Amniotic stem cell (primary cell): ENCODE results near the gene GAGE10.
"Not testable (repeated sequence)": the region's sequence is repeated elsewhere in the genome, so short reads cannot be mapped to it uniquely, and the experiment has no call there.

Experiments
- DNase-seq: peaks from one replicate; lab custom pipeline; 2025; lab: John Stamatoyannopoulos, UW

Gene GAGE10

DNA sequence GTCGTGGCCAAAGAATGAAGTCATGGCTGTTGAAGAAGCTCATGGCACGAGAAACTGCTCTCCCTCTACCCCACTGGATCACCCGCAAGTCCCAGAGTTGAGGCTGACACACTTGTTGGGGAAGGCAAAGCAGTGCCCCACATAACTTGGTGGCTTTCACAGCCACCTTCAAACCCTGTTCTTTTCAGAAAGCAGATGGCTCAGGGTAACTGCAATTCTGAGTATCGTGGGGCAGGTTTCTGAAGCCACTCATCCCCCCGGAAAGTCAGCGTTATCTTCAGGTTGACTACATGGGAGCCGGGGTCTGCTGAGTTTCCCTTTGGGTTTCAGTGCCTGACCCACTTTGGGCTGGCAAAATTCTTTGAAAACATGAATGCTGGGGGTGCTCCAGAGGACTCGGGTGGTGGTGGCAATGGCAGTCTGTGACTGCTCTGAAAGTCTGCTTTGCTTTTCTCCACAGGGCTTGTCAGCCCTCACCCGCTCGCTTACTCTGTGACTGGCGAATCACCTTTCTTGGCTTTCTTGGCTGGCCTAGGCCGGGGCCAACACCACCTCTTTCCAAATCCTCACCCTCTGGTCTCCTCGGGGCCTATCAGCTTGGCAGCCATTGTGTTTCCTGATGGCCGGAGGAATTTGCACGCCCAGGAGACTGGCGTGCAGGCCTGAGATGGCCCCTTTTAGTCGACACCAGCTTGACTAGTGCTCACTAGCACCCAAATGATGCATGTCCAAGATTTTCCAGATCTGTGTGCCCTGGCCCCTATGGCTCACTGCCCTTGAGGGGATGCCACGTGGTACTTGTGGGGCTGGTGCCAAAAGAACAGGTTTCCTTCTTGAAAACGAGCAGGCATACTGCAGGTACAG is 26.5 kb upstream of the GAGE10 start:
- DNase-seq = no peak

DNA sequence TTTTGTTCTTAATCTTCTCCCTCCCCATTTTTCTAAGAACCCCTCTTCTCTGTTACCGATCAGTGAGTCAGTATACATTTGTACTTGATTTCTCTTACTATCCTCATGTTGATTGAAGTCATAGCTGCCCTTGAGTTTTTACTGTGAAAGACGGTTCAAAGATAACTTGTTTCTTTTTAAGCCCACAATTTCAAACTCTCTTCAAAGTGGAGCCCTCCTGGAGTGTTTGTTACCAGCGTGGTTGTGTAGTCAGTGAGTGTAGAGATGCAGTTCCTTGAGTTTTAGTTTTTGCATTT is 26.0 kb upstream of the GAGE10 start:
- no peak for DNase-seq

DNA sequence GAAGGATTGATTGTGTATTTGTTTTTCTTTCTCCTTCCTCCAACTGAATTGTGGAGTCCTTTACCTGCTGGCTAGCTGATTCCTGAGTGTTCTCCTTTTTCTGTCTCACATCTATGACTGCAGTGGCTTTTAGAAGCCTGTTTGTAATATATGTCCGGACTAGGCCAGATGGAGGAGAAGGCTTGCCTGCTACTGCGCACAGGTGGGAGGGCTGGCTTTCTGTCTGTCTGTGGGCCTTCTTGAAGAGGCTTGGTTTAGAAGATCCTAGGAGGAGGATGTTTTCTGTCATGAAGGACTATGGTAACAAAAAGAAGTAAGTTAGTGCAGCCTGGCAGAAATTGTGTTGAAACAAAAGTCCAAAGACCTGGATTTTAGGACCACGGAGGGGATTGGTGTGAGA is 25.4 kb upstream of the GAGE10 start:
- no peak for DNase-seq

DNA sequence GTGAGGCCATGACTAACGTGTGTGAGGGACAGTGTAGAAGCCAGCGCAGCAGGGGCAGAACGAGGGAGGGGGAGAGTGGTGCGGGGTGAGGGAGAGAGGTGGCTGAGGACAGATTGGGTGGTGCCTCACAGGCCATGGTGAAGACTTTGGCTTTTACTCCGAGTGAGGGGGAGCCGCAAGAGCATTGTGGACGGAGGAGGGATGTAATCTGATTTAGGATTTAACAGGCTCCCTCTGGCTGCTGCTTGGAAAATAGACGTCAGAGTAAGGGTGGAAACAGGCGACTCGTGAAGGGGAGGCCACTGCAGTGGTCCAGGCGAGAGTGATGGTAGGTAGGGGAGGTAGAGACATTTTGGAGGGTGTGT is 20.8 kb upstream of the GAGE10 start:
- no peak for DNase-seq

DNA sequence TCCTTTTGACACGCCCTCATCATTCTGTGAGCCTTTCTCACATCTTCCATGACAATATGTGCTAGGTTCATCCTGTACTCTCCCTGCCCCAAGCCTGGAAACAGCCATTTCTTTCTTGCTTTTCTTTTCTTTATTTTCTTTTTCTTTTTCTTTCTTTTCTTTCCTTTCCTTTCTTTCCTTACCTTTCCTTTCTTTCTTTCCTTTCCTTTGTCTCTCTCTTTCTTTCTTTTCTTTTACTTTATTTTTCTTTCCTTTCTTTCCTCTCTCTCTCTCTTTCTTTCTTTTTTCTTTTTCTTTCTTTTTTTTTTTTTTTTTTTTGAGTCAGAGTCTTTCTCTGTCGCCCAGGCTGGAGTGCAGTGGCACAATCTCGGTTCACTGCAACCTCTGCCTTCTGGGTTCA is 19.2 kb upstream of the GAGE10 start:
- no peak for DNase-seq

DNA sequence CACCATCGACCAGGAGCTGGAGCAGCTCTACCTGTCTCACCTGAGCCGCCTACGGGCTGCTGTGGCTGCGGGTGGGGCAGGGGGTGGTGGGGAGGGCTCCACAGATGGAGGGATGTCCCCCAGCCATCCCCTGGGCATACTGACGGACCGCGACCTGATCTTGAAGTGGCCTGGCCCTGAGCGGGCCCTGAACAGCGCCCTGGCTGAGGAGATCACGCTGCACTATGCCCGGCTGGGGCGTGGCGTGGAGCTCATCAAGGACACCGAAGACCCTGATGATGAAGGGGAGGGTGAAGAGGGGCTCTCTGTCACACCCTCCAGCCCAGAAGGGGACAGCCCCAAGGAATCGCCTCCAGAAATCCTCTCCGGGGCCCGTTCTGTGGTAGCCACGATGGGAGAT is 17.3 kb upstream of the GAGE10 start:
- DNase-seq = no peak

DNA sequence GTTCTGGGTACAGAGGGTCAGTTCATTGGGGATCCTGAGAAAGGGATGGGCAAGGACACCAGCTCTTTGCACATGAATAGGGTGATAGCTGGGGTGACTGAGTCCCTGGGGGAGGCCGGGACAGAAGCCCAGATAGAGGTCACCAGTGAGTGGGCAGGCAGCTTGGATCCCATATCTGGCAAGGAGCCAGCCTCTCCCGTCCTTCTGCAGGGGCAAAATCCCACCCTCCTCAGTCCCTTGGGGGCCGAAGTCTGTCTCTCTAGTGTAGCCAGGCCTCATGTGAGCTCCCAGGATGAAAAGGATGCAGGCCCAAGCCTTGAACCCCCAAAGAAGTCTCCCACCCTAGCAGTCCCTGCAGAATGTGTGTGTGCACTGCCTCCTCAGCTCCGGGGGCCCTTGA is 16.9 kb upstream of the GAGE10 start:
- DNase-seq = no peak

DNA sequence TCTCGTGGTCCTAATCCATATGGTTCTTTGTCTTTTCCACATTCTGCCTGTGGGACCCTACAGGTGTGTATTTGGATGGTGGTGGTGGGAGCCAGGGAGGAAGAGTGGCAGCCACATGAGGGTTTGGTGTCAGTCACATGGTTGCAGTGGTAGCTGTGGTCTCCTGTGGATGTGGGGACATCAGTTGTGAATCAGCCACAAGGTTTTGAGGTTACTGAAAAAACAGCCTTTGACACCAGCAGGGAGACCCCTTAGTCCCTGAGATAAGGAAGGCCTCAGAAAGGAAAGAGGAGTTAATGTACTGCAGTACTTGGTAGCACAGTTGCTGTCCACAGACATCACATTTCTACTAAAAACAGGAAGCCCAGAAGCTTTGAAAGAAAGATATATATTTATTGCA is 15.8 kb upstream of the GAGE10 start:
- DNase-seq = no peak

DNA sequence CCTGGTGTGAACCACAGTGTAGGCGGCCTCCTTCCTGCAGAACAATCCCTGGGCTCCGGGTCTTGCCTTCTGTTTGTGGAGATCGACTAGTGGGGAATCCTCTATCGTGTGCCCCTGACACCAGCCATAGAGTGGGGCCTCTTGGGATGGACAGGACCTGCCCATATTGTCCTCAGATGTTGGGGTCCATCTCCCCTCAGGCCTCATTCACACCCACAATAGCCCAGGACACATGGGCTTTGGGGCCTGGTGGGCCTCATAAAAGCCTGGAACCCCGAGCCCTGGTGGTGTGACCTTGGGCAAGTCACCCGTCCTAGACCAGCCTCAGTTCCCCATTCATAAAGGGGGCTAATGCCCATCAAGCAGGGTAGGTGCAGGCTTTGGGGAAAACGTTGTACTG is 13.2 kb upstream of the GAGE10 start:
- DNase-seq = no peak

DNA sequence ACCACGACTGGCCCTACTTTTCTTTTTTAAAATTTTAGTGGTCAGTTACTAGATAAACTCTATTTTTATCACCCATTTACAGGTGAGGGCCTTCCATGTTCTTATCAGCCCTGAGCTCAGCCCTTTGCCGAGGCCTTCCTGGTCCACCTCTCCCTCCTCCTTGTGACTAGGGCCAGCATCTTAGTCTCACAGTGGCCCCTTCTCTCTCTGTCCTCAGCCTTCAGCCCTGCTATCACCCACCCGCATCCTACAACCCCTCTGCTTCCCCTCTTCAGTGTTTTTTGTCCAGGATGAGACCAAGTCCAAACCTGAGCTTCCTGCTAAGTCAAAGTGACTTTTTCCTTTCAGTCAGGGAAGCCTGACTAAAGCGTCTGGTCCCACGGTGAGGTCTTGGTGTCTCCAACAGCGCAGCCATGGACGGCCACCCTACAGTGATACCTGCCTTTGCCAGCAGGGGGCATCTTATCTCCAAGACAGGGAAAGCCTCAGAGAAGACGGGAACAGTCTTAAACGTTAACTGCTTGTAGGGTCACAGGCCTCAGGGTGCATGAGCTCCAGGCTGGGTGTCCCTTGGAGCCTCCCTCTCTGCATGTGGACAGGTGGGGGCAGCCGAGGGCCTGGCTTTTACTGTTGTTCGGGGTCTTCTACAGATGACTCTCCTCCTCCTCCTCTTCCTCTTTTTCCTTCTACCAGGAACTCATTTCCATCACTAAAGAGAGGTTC is 11.7 kb upstream of the GAGE10 start:
- DNase-seq = no peak

DNA sequence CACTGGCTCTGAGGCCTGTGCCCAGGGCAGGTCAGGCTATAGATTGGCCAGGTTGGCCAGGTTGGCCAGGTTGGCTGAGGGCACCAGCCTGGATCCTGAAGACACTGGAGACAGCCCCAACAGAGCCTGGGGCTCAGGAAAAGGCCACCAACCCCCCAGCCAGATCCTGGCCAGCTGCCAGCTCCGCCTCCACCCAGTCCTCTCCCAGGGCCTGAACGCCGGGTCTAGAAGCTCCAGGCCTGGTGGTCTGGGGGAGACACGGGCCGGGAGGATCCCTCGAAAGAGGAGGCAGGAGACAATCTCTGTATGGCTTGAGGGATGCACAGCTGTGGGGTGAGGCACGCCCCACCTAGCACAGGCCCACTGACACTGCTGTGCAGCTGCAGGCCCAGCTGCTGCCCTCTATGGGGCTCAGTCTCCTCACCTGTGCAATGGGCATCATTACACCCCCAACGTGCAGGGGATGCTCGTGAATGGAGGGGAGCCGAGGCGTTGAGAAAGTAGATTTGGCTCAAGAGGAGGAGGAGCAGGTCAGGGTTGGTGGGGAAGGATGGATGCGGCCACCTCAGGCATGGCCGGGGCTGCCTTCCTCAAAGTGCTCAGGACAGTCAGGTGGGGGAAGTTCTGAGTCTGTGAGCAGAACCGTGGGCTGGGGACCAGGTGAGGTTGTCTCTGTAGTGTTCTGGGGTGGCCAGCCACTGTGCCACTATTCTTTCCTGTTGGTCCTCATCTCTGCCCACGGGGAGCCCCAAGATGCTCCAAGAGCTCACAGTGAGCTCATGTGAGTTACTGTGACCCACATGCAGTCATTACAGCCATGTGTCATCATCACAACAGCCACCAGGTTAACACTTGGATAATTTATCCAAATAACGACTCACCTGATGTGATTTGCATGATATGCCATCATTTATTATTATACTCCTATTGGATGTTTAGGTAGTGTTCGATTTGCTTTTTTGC is 10.8 kb upstream of the GAGE10 start:
- DNase-seq = no peak

DNA sequence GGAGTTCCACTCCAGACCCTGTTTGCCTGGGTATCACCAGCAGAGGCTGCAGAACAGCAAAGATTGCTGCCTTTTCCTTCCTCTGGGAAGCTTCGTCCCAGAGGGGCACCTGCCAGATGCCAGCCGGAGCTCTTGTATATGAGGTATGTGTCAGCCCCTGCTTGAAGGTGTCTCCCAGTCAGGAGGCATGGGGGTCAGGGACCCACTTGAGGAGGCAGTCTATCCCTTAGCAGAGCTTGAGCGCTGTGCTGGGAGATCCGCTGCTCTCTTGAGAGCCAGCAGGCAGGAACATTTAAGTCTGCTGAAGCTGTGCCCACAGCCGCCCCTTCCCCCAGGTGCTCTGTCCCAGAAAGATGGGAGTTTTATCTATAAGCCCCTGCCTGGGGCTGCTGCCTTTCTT is 4.2 kb upstream of the GAGE10 start:
- DNase-seq = not testable (repeated sequence)

DNA sequence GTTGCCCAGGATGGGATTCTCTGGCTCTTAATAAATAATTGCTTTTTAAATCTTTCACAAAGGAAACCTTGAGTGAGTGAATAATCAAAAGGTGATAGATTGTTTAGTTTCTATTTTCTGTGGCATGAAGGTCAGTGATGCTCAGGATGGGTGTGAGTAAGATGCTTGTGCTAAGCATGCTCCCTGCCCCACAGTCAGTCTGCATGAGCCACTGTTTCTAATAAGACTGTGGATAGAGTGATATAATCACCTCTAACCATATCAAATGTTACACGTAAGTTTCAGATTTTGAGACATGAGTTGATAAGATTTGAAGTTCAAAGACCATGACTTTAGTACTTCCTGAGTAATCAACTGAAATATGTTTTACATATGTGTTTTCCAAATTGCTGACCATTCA is 2.7 kb upstream of the GAGE10 start:
- no peak for DNase-seq

DNA sequence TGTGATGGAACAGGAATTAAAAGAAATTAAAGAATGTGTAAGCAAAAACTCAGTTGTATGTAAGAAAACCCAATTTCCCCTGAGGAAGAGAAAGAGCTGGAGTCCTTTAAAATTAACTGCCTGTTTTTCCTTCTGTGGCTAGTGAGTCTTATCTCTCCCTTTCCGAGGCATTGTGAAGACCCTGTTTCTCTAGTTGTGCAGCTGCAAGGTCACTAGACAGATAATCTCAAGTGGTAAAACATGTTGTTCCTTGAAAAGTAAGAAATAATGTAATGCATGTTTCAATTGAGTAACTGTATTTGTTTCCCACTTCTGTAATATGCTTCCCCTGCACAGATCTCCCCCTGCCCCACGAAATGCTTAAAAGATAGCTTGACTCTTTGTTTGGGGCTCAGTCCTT is 4.3 kb downstream of the GAGE10 start:
- DNase-seq = not testable (repeated sequence)

DNA sequence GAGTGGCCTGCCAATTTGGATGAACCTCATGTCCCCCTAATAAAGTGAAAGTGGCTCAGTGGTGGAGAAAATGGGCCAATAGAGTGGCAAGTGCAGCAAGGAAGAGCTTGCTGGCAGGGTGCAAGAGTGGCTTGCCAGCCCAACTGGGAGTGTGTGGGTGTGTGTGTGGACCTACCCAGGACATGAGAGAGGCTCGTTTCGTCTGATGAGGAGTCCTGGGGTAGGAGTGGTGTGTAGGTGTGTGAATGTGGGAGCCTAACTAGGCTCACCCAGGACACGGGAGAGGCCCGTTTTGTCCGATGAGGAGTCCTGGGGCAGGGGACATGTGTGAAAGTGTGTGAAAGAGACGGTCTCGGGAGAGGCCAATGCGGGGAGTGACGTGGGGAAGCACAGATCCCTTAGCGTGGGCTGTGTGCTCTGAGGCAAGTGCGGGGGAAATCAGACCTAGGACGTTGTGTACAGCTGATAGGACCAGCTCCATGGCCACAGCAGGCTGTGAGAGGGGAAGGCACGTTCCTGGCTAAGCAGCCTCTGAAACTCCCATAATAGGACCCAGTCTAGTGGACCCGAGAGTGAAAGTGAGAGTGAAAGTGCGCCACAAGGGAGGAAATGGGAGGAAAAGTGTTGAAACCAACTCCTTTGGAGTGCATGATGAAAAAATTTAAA is 5.3 kb downstream of the GAGE10 start:
- DNase-seq = no peak

DNA sequence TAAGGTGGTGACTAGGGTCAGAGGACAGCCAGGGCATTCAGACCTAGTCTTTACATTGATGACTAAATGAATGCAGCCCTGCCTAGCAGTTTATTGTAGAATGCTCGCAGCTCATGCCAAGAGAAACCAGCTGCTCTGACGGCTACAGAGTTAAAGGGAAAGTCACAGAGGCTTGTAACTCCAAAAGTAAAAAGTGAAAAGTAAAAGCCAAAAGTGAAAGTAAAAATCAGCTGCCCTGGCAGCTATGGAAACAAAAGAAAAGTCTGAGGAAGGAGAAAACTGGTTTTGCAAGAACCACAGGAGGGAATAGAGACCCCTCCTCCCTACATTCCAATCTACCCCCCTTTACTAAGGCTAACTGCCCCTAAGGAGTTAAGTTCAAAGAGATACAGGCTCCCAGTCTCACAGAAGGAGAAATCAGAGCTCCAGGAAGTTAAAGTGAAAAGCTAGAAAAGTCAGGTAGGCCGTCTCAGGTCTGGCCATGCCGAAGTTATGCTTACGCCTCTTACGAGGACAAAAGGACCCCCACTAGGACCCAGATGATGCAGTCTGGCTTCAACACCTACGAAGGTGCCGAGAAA is 6.0 kb downstream of the GAGE10 start:
- no peak for DNase-seq

DNA sequence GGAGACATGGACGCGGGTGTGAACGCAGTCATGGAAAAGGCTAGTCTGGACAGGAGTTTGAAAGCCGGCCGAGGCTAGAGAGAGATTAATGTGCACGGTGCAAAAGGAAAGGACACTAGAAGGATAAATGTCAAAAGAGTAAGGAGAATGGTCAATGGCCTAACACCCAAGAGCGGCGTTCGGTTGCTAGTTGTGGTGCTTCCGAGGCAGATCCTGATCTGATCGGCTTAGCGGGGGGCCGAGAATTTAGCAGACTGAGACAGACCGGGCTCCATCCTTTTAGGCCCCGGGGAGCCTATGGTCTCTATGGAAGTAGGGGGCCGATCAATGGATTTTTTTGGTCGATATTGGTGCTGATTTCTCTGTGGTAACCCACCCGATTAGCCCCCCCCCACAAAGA is 6.9 kb downstream of the GAGE10 start:
- DNase-seq = no peak

DNA sequence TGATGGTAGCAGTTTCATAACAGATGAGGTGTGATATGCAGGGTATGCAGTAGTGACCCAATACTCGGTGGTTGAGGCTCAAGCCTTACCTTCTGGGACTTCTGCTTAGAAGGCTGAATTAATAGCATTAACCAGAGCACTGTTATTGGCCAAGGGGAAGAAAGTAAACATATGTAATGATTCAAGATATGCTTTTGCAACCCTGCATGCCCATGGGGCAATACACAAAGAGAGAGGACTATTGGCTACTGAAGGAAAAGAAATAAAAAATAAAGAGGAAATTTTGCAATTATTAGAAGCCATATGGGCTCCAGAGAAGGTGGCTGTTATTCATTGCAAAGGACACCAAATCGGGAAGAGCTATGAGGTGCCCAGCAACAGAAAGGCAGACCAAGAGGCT is 8.7 kb downstream of the GAGE10 start:
- no peak for DNase-seq

DNA sequence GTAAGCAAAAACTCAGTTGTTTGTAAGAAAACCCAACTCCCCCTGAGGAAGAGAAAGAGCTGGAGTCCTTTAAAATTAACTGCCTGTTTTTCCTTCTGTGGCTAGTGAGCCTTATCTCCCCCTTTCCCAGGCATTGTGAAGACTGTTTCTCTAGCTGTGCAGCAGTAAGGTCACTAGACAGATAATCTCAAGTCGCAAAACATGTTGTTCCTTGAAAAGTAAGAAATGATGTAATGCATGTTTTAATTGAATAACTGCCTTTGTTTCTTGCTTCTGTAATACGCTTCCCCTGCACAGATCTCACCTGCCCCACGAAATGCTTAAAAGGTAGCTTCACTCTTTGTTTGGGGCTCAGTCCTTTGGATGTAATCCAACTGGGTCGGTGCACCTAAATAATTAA is 12.6 kb downstream of the GAGE10 start:
- DNase-seq = no peak

DNA sequence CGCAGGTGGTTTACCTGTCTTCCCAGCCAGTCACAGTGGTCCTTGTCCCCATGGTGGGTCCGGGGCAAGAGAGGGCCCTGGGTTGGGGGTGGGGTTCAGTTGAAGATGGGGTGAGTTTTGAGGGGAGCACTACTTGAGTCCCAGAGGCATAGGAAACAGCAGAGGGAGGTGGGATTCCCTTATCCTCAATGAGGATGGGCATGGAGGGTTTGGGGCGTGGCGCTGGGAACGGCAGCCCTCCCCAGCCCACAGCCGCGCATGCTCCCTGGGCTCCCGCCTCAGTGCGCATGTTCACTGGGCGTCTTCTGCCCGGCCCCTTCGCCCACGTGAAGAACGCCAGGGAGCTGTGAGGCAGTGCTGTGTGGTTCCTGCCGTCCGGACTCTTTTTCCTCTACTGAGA is 18.3 kb downstream of the GAGE10 start, which contains the start of gene GAGE12J:
TSS of gene GAGE12J (plus strand) at position 301 of the 400 bp plus-strand sequence. CDS start 1,157 bp downstream, outside the sequence.
- DNase-seq = not testable (repeated sequence)

DNA sequence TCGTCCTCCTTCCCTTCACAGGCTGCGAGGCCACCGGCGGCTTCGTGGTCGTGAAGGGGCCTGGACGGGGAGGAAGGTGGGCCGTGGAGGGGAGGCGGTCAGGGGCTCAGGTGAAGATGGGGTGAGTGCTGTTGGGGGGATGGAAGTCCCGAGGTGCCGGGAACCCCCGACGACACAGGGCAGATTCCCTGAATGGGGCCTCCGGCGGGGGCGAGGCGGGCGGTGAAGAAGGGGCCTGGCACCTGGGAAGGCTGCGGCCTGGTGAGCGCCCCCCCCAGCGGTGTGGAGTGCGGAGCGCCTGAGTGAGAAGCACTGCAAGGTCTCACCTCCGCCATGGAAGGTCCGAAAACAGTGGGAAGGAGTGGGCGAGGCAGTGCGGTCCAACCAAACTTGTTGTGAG is 18.8 kb downstream of the GAGE10 start:
- DNase-seq = not testable (repeated sequence)

DNA sequence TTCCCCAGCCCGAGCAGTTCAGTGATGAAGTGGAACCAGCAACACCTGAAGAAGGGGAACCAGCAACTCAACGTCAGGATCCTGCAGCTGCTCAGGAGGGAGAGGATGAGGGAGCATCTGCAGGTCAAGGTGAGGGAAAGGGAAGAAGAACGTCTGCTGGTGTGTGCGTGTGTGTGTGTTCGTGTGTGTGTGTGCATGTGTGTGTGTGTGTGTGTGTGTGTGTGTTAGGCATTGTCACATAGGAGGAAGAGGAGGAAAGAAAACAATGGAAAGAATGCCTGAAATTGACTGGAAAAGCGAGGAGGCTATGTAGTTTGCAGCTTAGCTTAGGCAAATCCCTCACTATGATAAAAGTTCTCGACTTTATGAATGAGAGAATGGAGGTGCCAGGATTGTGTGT is 20.3 kb downstream of the GAGE10 start:
- DNase-seq = not testable (repeated sequence)
